Gastroesophageal sphincter (tissue), 4 donors: ENCODE results near the gene CNOT6L. TPM values are rescaled to one million over a fixed set of nuclear protein-coding genes. Genes with fewer than 3 reads are reported as not detected.

ENCODE experiments used
- ATAC-seq: fragments of 150-250 bp; one replicate; pipeline ENCODE4 v1.9.1; 2016; ENCODE audit warnings: mild to moderate bottlenecking, moderate library complexity
- H3K27ac ChIP-seq, 4 donors: fragments of 200-600 bp; sonication (generic) in 3 of 4; 1 replicate in 3 of 4; 2 replicates in 1 of 4; pipeline ENCODE4 v1.5.1; 2016 to 2019
- H3K27me3 ChIP-seq: fragments of 200-600 bp; sonication (generic); one replicate; pipeline ENCODE4 v1.5.1; 2019
- H3K36me3 ChIP-seq, 2 donors: fragments of 200-600 bp; sonication (generic); one replicate each; pipeline ENCODE4 v1.5.1; 2019; ENCODE audit warnings: control low read depth in 1 of 2
- H3K4me1 ChIP-seq, 3 donors: fragments of 200-600 bp; sonication (generic); 1 replicate in 2 of 3; 2 replicates in 1 of 3; pipeline ENCODE4 v1.5.1; 2016 to 2019; ENCODE audit warnings: control low read depth in 2 of 3
- H3K4me3 ChIP-seq, 2 donors: fragments of 200-600 bp; sonication (generic); one replicate each; pipeline ENCODE4 v1.5.1; 2019; ENCODE audit warnings: mild to moderate bottlenecking in 1 of 2, moderate library complexity in 1 of 2
- H3K9me3 ChIP-seq, 3 donors: fragments of 200-600 bp; sonication (generic); one replicate each; pipeline ENCODE4 v1.5.1; 2017 to 2019; ENCODE audit warnings: control low read depth in 2 of 3
- CTCF ChIP-seq, 4 experiments: fragments of 200-600 bp in 2 of 4; fragments of 450-650 bp in 2 of 4; sonication (generic) in 1 of 4; IDR thresholded peaks; one replicate each; pipeline ENCODE4 v1.5.1; 2017 to 2019; ENCODE audit warnings: antibody characterized with exemption in 4 of 4, mild to moderate bottlenecking in 2 of 4, moderate library complexity in 2 of 4
- EP300 ChIP-seq: sonication (generic); formaldehyde crosslinking; IDR thresholded peaks from one replicate; pipeline ENCODE4 v1.6.1; 2017; ENCODE audit warnings: antibody characterized with exemption, mild to moderate bottlenecking
- POLR2A ChIP-seq, 2 donors: fragments of 450-650 bp; IDR thresholded peaks; one replicate each; pipeline ENCODE4 v1.6.1; 2017; ENCODE audit warnings: antibody characterized with exemption in 2 of 2, mild to moderate bottlenecking in 2 of 2, moderate library complexity in 1 of 2
- POLR2AphosphoS5 ChIP-seq: sonication (generic); formaldehyde crosslinking; IDR thresholded peaks from one replicate; pipeline ENCODE4 v1.6.1; 2017; ENCODE audit warnings: antibody characterized with exemption
- WGBS, 2 donors: methylation state at CpG; one replicate each; pipeline ENCODE4 v1.1.5; 2018; ENCODE audit warnings: low coverage in 1 of 2; 5-methylcytosine and 5-hydroxymethylcytosine counted together
- total RNA-seq, 4 donors: library from RNA; depleted of rRNA; stranded (reverse); fragments of >200 nt; gene quantifications; one replicate each; pipeline ENCODE4 v1.1.0, GENCODE V29; 2016

Gene CNOT6L
- total RNA-seq, 4 donors from 2014 or later: 21.0 to 24.8 (median 22.3) TPM

GRCh38 chr4:77715414-77716290 is 103.5 kb downstream of the CNOT6L start:
- 95 to 96% methylated on average over 3 of the region's 3 CpGs for WGBS, 2 donors
- Histone ChIP-seq H3K27ac (no peak overlapping the region), H3K36me3 (peaks cover 0 to 33% of the 10 kb centered on the region in 2 donors), H3K9me3 (no peaks in the 10 kb centered on the region), H3K4me1 (no peaks in the 10 kb centered on the region), H3K4me3 (no peak overlapping the region), H3K27me3 (no peaks in the 10 kb centered on the region)
- no peak for ATAC-seq
- TF ChIP-seq CTCF (IDR thresholded peaks at IDR 0.05) (no peak), POLR2A (IDR thresholded peaks at IDR 0.05) (no peak), EP300 (no peak), POLR2AphosphoS5 (no peak)

GRCh38 chr4:77714514-77714913 is 104.7 kb downstream of the CNOT6L start:
- WGBS, 2 donors: 77% methylated on average over 2 of the region's 2 CpGs; no CpG with 5 or more reads in 1 of the 2 donors
- Histone ChIP-seq H3K27me3 (no peaks in the 10 kb centered on the region), H3K36me3 (peaks cover 0 to 21% of the 10 kb centered on the region in 2 donors), H3K9me3 (no peaks in the 10 kb centered on the region), H3K4me1 (no peaks in the 10 kb centered on the region), H3K4me3 (no peak overlapping the region), H3K27ac (no peak overlapping the region)
- ATAC-seq: no peak
- no peak for TF ChIP-seq POLR2A (IDR thresholded peaks at IDR 0.05)
- no peak for TF ChIP-seq EP300
- no peak for TF ChIP-seq POLR2AphosphoS5
- TF ChIP-seq CTCF (IDR thresholded peaks at IDR 0.05): no peak

DNA sequence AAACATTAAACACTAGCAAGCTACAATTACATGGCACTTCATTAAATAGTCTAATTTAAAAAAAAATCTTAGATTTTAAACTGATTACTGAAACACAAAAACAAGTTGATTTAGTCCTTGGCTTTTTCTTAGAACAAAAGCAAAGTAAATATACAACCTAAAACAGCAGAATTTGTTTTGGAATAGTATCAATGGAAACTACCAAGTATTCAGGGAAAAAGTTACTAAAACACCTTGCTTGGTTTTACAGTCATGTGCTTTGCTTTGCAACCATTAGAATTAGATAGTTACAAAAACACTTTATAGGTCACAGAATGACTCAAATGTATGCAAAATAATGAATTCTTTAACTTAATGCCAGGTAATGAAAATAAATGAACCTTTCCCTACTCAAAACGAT is 105.3 kb downstream of the CNOT6L start:
- no peaks in the 10 kb centered on the region for H3K27me3 ChIP-seq
- H3K27ac ChIP-seq: no peak overlapping the region
- 83 to 100% methylated on average over 1 of the region's 1 CpG for WGBS, 2 donors
- H3K4me1 ChIP-seq: no peaks in the 10 kb centered on the region
- H3K4me3 ChIP-seq: no peak overlapping the region
- H3K9me3 ChIP-seq: no peaks in the 10 kb centered on the region
- ATAC-seq: no peak
- peaks cover 0 to 15% of the 10 kb centered on the region in 2 donors for H3K36me3 ChIP-seq
- no peak for TF ChIP-seq CTCF (IDR thresholded peaks at IDR 0.05)
- no peak for TF ChIP-seq POLR2AphosphoS5
- no peak for TF ChIP-seq EP300
- TF ChIP-seq POLR2A (IDR thresholded peaks at IDR 0.05): no peak

GRCh38 chr4:77712675-77713074 is 106.5 kb downstream of the CNOT6L start:
- WGBS, 2 donors: 88 to 100% methylated on average over 1 of the region's 1 CpG
- Histone ChIP-seq H3K4me3 (no peak overlapping the region), H3K36me3 (peaks cover 0 to 15% of the 10 kb centered on the region in 2 donors), H3K4me1 (no peaks in the 10 kb centered on the region), H3K27ac (no peak overlapping the region), H3K9me3 (no peaks in the 10 kb centered on the region), H3K27me3 (no peaks in the 10 kb centered on the region)
- ATAC-seq: no peak
- TF ChIP-seq CTCF (IDR thresholded peaks at IDR 0.05): no peak
- no peak for TF ChIP-seq POLR2AphosphoS5
- TF ChIP-seq EP300: no peak
- no peak for TF ChIP-seq POLR2A (IDR thresholded peaks at IDR 0.05)

GRCh38 chr4:77711469-77711868 is 107.7 kb downstream of the CNOT6L start:
- Histone ChIP-seq H3K27ac (no peak overlapping the region), H3K4me1 (no peaks in the 10 kb centered on the region), H3K27me3 (no peaks in the 10 kb centered on the region), H3K4me3 (no peak overlapping the region), H3K9me3 (no peaks in the 10 kb centered on the region), H3K36me3 (peaks cover 0 to 7% of the 10 kb centered on the region in 2 donors)
- 78 to 100% methylated on average over 1 of the region's 1 CpG for WGBS, 2 donors
- no peak for ATAC-seq
- TF ChIP-seq POLR2A (IDR thresholded peaks at IDR 0.05): no peak
- TF ChIP-seq POLR2AphosphoS5: no peak
- TF ChIP-seq CTCF (IDR thresholded peaks at IDR 0.05): no peak
- no peak for TF ChIP-seq EP300
